Peyer's patch (tissue), 4 donors: ENCODE results near the gene INO80B.
A peak's percentile ranks its signal among the peaks of the same experiment; 100 is the strongest.

Experiments
- CTCF ChIP-seq, 6 experiments: fragments of 450-650 bp in 4 of 6; fragments of 200-600 bp in 2 of 6; sonication (generic) in 1 of 6; IDR thresholded peaks; one replicate each; pipeline ENCODE4 v1.5.1; 2017 to 2019; ENCODE audit warnings: antibody characterized with exemption in 6 of 6, mild to moderate bottlenecking in 3 of 6, moderate library complexity in 1 of 6
- POLR2A ChIP-seq, 2 donors: fragments of 450-650 bp; IDR thresholded peaks; one replicate each; pipeline ENCODE4 v1.5.1; 2017; ENCODE audit warnings: antibody characterized with exemption in 2 of 2, mild to moderate bottlenecking in 2 of 2, moderate library complexity in 2 of 2

- peak in 4 of 6 experiments; percentile 19 to 40 (median 28) for TF ChIP-seq CTCF (IDR thresholded peaks at IDR 0.05)
- no peak for TF ChIP-seq POLR2A (IDR thresholded peaks at IDR 0.05)
Observed at GRCh38 chr2:74414881-74415761, 39.8 kb upstream of the INO80B start.
